Suprapubic skin (tissue), 3 donors: Measurements from ENCODE around the gene SPRED2.

Source experiments
- POLR2AphosphoS5 ChIP-seq, 3 donors: sonication (generic); formaldehyde crosslinking; IDR thresholded peaks; one replicate each; pipeline ENCODE4 v1.6.1; 2017; ENCODE audit warnings: antibody characterized with exemption in 3 of 3
- TF ChIP-seq, protein P1 (sequence below), 2 donors: fragments of 200-600 bp in 1 of 2; fragments of 450-650 bp in 1 of 2; sonication (generic) in 1 of 2; IDR thresholded peaks; one replicate each; pipeline ENCODE4 v1.5.1; 2016 to 2019; ENCODE audit warnings: antibody characterized with exemption in 2 of 2, mild to moderate bottlenecking in 1 of 2, moderate library complexity in 1 of 2

GRCh38 chr2:65297544-65297943 is 134.9 kb downstream of the SPRED2 start:
- TF ChIP-seq, protein P1, sequence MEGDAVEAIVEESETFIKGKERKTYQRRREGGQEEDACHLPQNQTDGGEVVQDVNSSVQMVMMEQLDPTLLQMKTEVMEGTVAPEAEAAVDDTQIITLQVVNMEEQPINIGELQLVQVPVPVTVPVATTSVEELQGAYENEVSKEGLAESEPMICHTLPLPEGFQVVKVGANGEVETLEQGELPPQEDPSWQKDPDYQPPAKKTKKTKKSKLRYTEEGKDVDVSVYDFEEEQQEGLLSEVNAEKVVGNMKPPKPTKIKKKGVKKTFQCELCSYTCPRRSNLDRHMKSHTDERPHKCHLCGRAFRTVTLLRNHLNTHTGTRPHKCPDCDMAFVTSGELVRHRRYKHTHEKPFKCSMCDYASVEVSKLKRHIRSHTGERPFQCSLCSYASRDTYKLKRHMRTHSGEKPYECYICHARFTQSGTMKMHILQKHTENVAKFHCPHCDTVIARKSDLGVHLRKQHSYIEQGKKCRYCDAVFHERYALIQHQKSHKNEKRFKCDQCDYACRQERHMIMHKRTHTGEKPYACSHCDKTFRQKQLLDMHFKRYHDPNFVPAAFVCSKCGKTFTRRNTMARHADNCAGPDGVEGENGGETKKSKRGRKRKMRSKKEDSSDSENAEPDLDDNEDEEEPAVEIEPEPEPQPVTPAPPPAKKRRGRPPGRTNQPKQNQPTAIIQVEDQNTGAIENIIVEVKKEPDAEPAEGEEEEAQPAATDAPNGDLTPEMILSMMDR (IDR thresholded peaks at IDR 0.05), result no peak
- no peak for TF ChIP-seq POLR2AphosphoS5 (IDR thresholded peaks at IDR 0.05)
